Liver (tissue), 9 donors: ENCODE results near the gene CDK17. TPM values are rescaled to one million over a fixed set of nuclear protein-coding genes. Genes with fewer than 3 reads are reported as not detected.

Experiments
- DNase-seq: peaks from one replicate; pipeline ENCODE4 v3.0.0-alpha.2; 2017; ENCODE audit warnings: low spot score
- H3K27ac ChIP-seq, 2 donors: one replicate each; pipeline ENCODE4 v1.7.0; 2013; ENCODE audit warnings: inconsistent platforms in 2 of 2, low read length in 2 of 2, control low read depth in 1 of 2, low read depth in 1 of 2, mild to moderate bottlenecking in 1 of 2
- H3K27me3 ChIP-seq, 4 donors: one replicate each; pipeline versions ENCODE4 v1.6.1 to v1.7.0; 2013; ENCODE audit warnings: low read length in 3 of 4, inconsistent platforms in 1 of 4, mild to moderate bottlenecking in 1 of 4, moderate library complexity in 1 of 4; ENCODE audit not compliant: control insufficient read depth in 4 of 4, insufficient read depth in 4 of 4
- H3K36me3 ChIP-seq, 4 donors: one replicate each; pipeline versions ENCODE4 v1.6.1 to v1.7.0; 2013; ENCODE audit warnings: low read length in 3 of 4, mild to moderate bottlenecking in 3 of 4, low read depth in 1 of 4, moderate library complexity in 1 of 4; ENCODE audit not compliant: control insufficient read depth in 4 of 4, insufficient read depth in 3 of 4
- H3K4me1 ChIP-seq, 4 donors: one replicate each; pipeline versions ENCODE4 v1.6.1 to v1.7.0; 2013; ENCODE audit warnings: low read length in 3 of 4, mild to moderate bottlenecking in 3 of 4, moderate library complexity in 1 of 4; ENCODE audit not compliant: control insufficient read depth in 4 of 4, insufficient read depth in 4 of 4
- H3K4me3 ChIP-seq, 3 donors: one replicate each; pipeline versions ENCODE4 v1.6.1 to v1.7.0; 2013; ENCODE audit warnings: low read length in 3 of 3, control low read depth in 1 of 3, low read depth in 1 of 3, mild to moderate bottlenecking in 1 of 3
- H3K9ac ChIP-seq, 2 donors: one replicate each; pipeline ENCODE4 v1.7.0; 2013; ENCODE audit warnings: low read length in 2 of 2, mild to moderate bottlenecking in 2 of 2, moderate library complexity in 2 of 2, control low read depth in 1 of 2, low read depth in 1 of 2
- H3K9me3 ChIP-seq, 4 donors: one replicate each; pipeline versions ENCODE4 v1.6.1 to v1.7.0; 2013; ENCODE audit warnings: low read length in 3 of 4; ENCODE audit not compliant: control insufficient read depth in 4 of 4
- EGR1 ChIP-seq, 2 donors: IDR thresholded peaks; 2 replicates each; pipeline ENCODE4 v1.6.1; 2016 to 2018; ENCODE audit warnings: antibody characterized with exemption in 2 of 2, low read depth in 2 of 2
- FOXA1 ChIP-seq: IDR thresholded peaks from 2 replicates; pipeline ENCODE4 v1.6.1; 2016; ENCODE audit warnings: antibody characterized with exemption
- FOXA2 ChIP-seq: IDR thresholded peaks from 2 replicates; pipeline ENCODE4 v1.6.1; 2016; ENCODE audit warnings: antibody characterized with exemption
- GABPA ChIP-seq, 2 donors: IDR thresholded peaks in 1 of 2; conservative IDR thresholded peaks in 1 of 2; 2 replicates each; pipeline ENCODE4 v1.6.1; 2016; ENCODE audit warnings: antibody characterized with exemption in 2 of 2, mild to moderate bottlenecking in 1 of 2, moderate library complexity in 1 of 2
- HNF4A ChIP-seq, 2 donors: conservative IDR thresholded peaks; 2 replicates each; pipeline ENCODE4 v1.6.1; 2016; ENCODE audit warnings: antibody characterized with exemption in 2 of 2, mild to moderate bottlenecking in 2 of 2
- HNF4G ChIP-seq: IDR thresholded peaks from 2 replicates; pipeline ENCODE4 v1.6.1; 2016; ENCODE audit warnings: antibody characterized with exemption
- JUND ChIP-seq, 2 donors: IDR thresholded peaks; 2 replicates each; pipeline ENCODE4 v1.6.1; 2016; ENCODE audit warnings: antibody characterized with exemption in 2 of 2
- NR2F2 ChIP-seq: IDR thresholded peaks from 2 replicates; pipeline ENCODE4 v1.6.1; 2016; ENCODE audit warnings: antibody characterized with exemption
- RAD21 ChIP-seq, 2 donors: IDR thresholded peaks; 2 replicates each; pipeline ENCODE4 v1.6.1; 2016; ENCODE audit warnings: antibody characterized with exemption in 2 of 2, mild to moderate bottlenecking in 2 of 2
- RXRA ChIP-seq, 2 donors: IDR thresholded peaks; 2 replicates each; pipeline ENCODE4 v1.6.1; 2017 to 2018; ENCODE audit warnings: antibody characterized with exemption in 2 of 2, mild to moderate bottlenecking in 1 of 2
- SP1 ChIP-seq: IDR thresholded peaks from 2 replicates; pipeline ENCODE4 v1.6.1; 2018; ENCODE audit warnings: antibody characterized with exemption, mild to moderate bottlenecking
- TAF1 ChIP-seq: conservative IDR thresholded peaks from 2 replicates; pipeline ENCODE4 v1.6.1; 2016; ENCODE audit warnings: antibody characterized with exemption, mild to moderate bottlenecking
- YY1 ChIP-seq: IDR thresholded peaks from 2 replicates; pipeline ENCODE4 v1.6.1; 2016; ENCODE audit warnings: antibody characterized with exemption, mild to moderate bottlenecking
- WGBS: extraction: QIAGEN DNeasy Blood & Tissue Kit; methylation state at CpG from one replicate; pipeline ENCODE4 v1.1.7; 2013; 5-methylcytosine and 5-hydroxymethylcytosine counted together
- polyA plus RNA-seq, 2 donors: library from polyadenylated mRNA; stranded (reverse) in 1 of 2; unstranded in 1 of 2; fragments of 200-250 nt in 1 of 2; fragments of >200 nt in 1 of 2; fragmentation: Nextera tagmentation in 1 of 2; extraction: Ambion mirVana in 1 of 2; gene quantifications; one replicate each; pipeline versions ENCODE4 v1.2.1 to v1.2.3, GENCODE V29; 2013 to 2015
- total RNA-seq, 2 donors: library from RNA; depleted of rRNA; stranded (reverse); fragments of >200 nt; gene quantifications; one replicate each; pipeline ENCODE4 v1.2.3, GENCODE V29; 2014
- TF ChIP-seq, protein P1 (sequence below): IDR thresholded peaks from 2 replicates; pipeline ENCODE4 v1.6.1; 2016; ENCODE audit warnings: antibody characterized with exemption
- TF ChIP-seq, protein P2 (sequence below): IDR thresholded peaks from 2 replicates; pipeline ENCODE4 v1.6.1; 2016; ENCODE audit warnings: antibody characterized with exemption
- TF ChIP-seq, protein P3 (sequence below): IDR thresholded peaks from 2 replicates; pipeline ENCODE4 v1.6.1; 2016; ENCODE audit warnings: antibody characterized with exemption
- donor health status: healthy.
- donor health status: healthy.
- donor health status: healthy.
- donor health status: healthy.
- donor health status: healthy.

CDK17 gene
- total and polyA plus RNA-seq, 4 donors, result 4.8 to 25.2 (median 14.9) TPM

DNA sequence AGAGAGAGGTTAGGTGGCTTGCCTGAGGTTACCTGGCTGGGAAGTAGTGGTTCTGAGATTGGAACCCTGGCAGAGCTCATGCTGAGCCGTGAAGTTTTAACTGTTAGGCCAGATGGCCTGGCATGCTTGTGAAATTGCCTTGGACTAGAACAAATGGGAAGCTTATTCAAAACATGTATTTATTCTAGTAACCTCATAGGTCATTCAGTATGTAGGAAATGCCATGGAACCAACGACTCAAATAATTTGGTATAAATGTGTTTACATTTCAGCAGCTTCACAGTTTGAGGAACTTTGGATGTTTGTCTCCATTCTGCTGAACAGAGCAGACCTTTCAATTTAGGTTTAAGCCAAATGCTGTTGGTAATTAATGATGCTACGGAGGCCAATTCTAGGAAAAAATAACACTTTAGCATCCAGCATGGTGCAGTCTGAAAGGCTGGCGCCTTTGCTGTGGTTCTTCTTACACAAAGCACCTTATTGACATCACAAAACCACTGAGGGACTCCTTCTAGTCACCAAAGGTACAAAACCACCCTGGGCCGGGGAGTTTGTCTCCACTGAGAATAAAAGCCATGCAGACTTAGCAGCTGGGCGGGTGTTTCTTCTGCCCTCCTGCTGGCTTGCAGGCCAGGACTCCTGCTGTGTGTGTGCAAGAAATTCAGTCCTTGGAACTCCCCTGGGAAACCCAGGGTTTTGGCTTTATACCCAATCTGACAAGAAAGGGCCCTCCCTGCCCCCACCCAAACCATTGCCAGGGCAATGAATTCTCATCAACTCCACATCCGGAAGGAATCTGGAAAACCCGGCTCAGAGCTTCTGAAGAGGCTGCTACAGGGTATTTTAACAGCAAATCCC, 141.9 kb downstream of the CDK17 start:
- Histone ChIP-seq H3K9me3 (no peaks in the 10 kb centered on the region), H3K27me3 (no peaks in the 10 kb centered on the region), H3K36me3 (peaks cover 0 to 7% (median under 1%) of the 10 kb centered on the region in 4 donors), H3K4me3 (no peak overlapping the region), H3K4me1 (peaks cover 2 to 33% (median 8%) of the 10 kb centered on the region in 4 donors), H3K27ac (peak overlapping the region in 1 of 2 donors; percentile 15), H3K9ac (no peak overlapping the region)
- no peak for TF ChIP-seq JUND (IDR thresholded peaks at IDR 0.05)
- TF ChIP-seq YY1, result no peak
- TF ChIP-seq HNF4G, result no peak
- no peak for TF ChIP-seq GABPA (IDR thresholded peaks at IDR 0.05 in 1 of 2, conservative IDR thresholded peaks at IDR 0.05 in 1 of 2)
- no peak for TF ChIP-seq FOXA2
- TF ChIP-seq, protein P1, sequence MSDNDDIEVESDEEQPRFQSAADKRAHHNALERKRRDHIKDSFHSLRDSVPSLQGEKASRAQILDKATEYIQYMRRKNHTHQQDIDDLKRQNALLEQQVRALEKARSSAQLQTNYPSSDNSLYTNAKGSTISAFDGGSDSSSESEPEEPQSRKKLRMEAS, result no peak
- TF ChIP-seq RAD21 (IDR thresholded peaks at IDR 0.05), result no peak
- no peak for TF ChIP-seq NR2F2
- TF ChIP-seq FOXA1, result no peak
- TF ChIP-seq SP1, result no peak
- TF ChIP-seq RXRA (IDR thresholded peaks at IDR 0.05), result no peak
- TF ChIP-seq TAF1, result no peak
- TF ChIP-seq, protein P2, sequence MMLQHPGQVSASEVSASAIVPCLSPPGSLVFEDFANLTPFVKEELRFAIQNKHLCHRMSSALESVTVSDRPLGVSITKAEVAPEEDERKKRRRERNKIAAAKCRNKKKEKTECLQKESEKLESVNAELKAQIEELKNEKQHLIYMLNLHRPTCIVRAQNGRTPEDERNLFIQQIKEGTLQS, result no peak
- TF ChIP-seq EGR1 (IDR thresholded peaks at IDR 0.05; ENCODE audit: low read depth in 2 of 2), result no peak
- WGBS, result 66% methylated on average over 8 of the region's 8 CpGs
- DNase-seq, result no peak

DNA sequence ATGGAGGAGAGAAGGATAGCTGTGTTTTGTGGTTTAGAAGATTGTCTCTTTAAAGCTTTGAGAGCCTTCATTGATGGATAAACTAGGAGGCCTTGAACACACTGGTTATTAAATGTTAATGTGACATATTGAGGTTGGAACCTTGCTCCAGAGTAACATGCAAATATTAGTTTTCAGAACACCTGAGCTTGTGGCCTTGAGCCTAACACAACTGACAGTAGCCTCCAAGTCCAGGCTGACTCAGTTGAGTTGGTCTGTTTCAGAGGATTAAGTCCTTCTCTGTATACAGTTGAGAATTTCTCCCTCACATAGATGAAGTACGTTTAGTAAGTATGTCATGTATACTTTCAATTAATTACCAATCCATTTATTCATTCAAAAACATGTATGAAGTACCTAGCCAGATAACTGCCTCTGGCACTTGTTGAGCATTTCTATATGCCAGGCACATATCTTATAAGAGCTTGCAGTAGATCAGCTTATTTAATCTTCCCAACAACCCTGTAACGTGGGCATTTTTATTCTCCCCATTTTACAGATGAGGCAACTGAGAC, 142.6 kb downstream of the CDK17 start:
- no peaks in the 10 kb centered on the region for H3K27me3 ChIP-seq
- H3K9me3 ChIP-seq, result no peaks in the 10 kb centered on the region
- DNase-seq, result no peak
- H3K9ac ChIP-seq, result no peak overlapping the region
- TF ChIP-seq, protein P3, sequence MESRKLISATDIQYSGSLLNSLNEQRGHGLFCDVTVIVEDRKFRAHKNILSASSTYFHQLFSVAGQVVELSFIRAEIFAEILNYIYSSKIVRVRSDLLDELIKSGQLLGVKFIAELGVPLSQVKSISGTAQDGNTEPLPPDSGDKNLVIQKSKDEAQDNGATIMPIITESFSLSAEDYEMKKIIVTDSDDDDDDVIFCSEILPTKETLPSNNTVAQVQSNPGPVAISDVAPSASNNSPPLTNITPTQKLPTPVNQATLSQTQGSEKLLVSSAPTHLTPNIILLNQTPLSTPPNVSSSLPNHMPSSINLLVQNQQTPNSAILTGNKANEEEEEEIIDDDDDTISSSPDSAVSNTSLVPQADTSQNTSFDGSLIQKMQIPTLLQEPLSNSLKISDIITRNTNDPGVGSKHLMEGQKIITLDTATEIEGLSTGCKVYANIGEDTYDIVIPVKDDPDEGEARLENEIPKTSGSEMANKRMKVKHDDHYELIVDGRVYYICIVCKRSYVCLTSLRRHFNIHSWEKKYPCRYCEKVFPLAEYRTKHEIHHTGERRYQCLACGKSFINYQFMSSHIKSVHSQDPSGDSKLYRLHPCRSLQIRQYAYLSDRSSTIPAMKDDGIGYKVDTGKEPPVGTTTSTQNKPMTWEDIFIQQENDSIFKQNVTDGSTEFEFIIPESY, result no peak
- TF ChIP-seq HNF4A (conservative IDR thresholded peaks at IDR 0.05), result peak in 1 of 2 donors; percentile 57
- peak in 1 of 2 donors; percentile 36 for TF ChIP-seq RXRA (IDR thresholded peaks at IDR 0.05)
- H3K27ac ChIP-seq, result no peak overlapping the region
- 79% methylated on average over 2 of the region's 2 CpGs for WGBS
- peaks cover 0 to 7% (median under 1%) of the 10 kb centered on the region in 4 donors for H3K36me3 ChIP-seq
- no peak overlapping the region for H3K4me3 ChIP-seq
- peaks cover 2 to 30% (median 8%) of the 10 kb centered on the region in 4 donors for H3K4me1 ChIP-seq
